Ectodermal cell (in vitro differentiated cells): Measurements from ENCODE around the gene SFMBT1.

Experiments used
- H3K27ac ChIP-seq: 2 replicates; pipeline ENCODE4 v1.7.0; 2013; ENCODE audit warnings: mild to moderate bottlenecking, low read depth, low read length; ENCODE audit not compliant: insufficient read depth, poor library complexity, severe bottlenecking
- H3K27me3 ChIP-seq: 2 replicates; pipeline ENCODE4 v1.7.0; 2013; ENCODE audit warnings: mild to moderate bottlenecking, low read length; ENCODE audit not compliant: insufficient read depth, control insufficient read depth, poor library complexity, severe bottlenecking
- H3K36me3 ChIP-seq: one replicate; pipeline ENCODE4 v1.7.0; 2013; ENCODE audit warnings: low read length; ENCODE audit not compliant: control insufficient read depth, insufficient read depth
- H3K4me1 ChIP-seq: one replicate; pipeline ENCODE4 v1.7.0; 2013; ENCODE audit warnings: low read length; ENCODE audit not compliant: control insufficient read depth, insufficient read depth
- H3K4me3 ChIP-seq: 2 replicates; pipeline ENCODE4 v1.7.0; 2013; ENCODE audit warnings: low read depth, low read length, control low read depth; ENCODE audit not compliant: insufficient read depth
- H3K9me3 ChIP-seq: 2 replicates; pipeline ENCODE4 v1.7.0; 2013; ENCODE audit warnings: mild to moderate bottlenecking, low read length, moderate library complexity; ENCODE audit not compliant: control insufficient read depth
- WGBS, 2 experiments: methylation state at CpG; one replicate each; pipeline ENCODE4 v1.1.7; 2013; ENCODE audit warnings: missing lambda C conversion rate in 2 of 2; 5-methylcytosine and 5-hydroxymethylcytosine counted together

SFMBT1 gene

GRCh38 chr3:52925405-52926313, 120.2 kb downstream of the SFMBT1 start:
- Histone ChIP-seq H3K4me3 (no peak overlapping the region), H3K36me3 (no peaks in the 10 kb centered on the region), H3K4me1 (no peaks in the 10 kb centered on the region), H3K27ac (no peak overlapping the region), H3K27me3 (no peaks in the 10 kb centered on the region), H3K9me3 (no peaks in the 10 kb centered on the region)
- WGBS, 2 experiments: 92 to 94% methylated on average over 4 to 5 of the region's 6 CpGs

DNA sequence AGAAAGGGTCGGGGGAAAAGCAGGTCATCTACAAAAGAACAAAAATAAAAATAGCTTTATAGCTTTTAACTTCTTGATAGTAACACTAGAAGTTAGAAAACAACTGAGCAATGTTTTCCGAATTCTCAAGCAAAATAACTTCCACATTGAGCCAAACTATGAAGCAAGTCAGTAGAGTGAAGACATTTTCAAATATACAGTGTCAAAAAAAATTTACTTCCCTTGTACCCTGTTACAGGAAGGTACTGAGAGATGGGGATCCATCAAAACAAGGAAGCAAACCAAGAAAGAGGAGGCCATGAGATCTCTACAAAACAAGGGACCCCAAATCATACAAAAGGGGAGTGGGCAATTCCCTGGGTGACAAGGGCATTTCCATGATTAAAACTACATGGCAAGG, 121.9 kb downstream of the SFMBT1 start:
- H3K9me3 ChIP-seq: no peaks in the 10 kb centered on the region
- no peak overlapping the region for H3K27ac ChIP-seq
- H3K36me3 ChIP-seq: no peaks in the 10 kb centered on the region
- no peak overlapping the region for H3K4me3 ChIP-seq
- WGBS, 2 experiments: 86 to 89% methylated on average over 1 to 2 of the region's 2 CpGs
- H3K4me1 ChIP-seq: no peaks in the 10 kb centered on the region
- H3K27me3 ChIP-seq: no peaks in the 10 kb centered on the region

DNA sequence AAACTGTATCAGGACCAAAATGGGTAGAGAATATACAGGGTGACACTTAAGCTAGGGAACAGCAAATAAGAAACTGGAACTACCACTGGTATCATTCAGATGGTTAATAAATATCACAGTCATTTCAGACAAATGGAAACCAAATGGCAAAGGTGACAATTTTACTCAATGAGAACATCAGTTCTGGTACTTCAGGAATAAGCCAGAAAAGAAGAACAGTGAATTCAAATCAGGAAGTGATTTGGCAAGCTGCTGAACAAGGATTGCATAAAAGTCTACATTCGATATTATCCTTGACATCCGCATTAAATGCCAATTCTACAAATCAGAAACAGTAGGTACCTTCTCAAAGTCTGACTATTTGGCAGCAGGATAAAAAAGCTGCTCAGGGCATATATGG, 125.0 kb downstream of the SFMBT1 start:
- WGBS, 2 experiments: 92 to 100% methylated on average over 2 of the region's 2 CpGs
- Histone ChIP-seq H3K4me3 (no peak overlapping the region), H3K36me3 (no peaks in the 10 kb centered on the region), H3K27me3 (no peaks in the 10 kb centered on the region), H3K9me3 (no peaks in the 10 kb centered on the region), H3K27ac (no peak overlapping the region), H3K4me1 (no peaks in the 10 kb centered on the region)

- WGBS, 2 experiments: 89 to 98% methylated on average over 3 of the region's 3 CpGs
These were observed 128.8 kb downstream of the SFMBT1 start for GRCh38 chr3:52917044-52917443.

GRCh38 chr3:52915294-52915693, 130.6 kb downstream of the SFMBT1 start:
- H3K27ac ChIP-seq: no peak overlapping the region
- H3K36me3 ChIP-seq: peaks cover 4% of the 10 kb centered on the region
- H3K27me3 ChIP-seq: no peaks in the 10 kb centered on the region
- WGBS, 2 experiments: 94 to 96% methylated on average over 6 of the region's 6 CpGs
- H3K4me1 ChIP-seq: no peaks in the 10 kb centered on the region
- no peaks in the 10 kb centered on the region for H3K9me3 ChIP-seq
- H3K4me3 ChIP-seq: no peak overlapping the region

More at GRCh38 chr3:52917044-52917443, 128.8 kb downstream of the SFMBT1 start:
- peaks cover 4% of the 10 kb centered on the region for H3K36me3 ChIP-seq
- H3K4me1 ChIP-seq: no peaks in the 10 kb centered on the region
- H3K4me3 ChIP-seq: no peak overlapping the region
- H3K27ac ChIP-seq: no peak overlapping the region
- H3K9me3 ChIP-seq: no peaks in the 10 kb centered on the region
- no peaks in the 10 kb centered on the region for H3K27me3 ChIP-seq

DNA sequence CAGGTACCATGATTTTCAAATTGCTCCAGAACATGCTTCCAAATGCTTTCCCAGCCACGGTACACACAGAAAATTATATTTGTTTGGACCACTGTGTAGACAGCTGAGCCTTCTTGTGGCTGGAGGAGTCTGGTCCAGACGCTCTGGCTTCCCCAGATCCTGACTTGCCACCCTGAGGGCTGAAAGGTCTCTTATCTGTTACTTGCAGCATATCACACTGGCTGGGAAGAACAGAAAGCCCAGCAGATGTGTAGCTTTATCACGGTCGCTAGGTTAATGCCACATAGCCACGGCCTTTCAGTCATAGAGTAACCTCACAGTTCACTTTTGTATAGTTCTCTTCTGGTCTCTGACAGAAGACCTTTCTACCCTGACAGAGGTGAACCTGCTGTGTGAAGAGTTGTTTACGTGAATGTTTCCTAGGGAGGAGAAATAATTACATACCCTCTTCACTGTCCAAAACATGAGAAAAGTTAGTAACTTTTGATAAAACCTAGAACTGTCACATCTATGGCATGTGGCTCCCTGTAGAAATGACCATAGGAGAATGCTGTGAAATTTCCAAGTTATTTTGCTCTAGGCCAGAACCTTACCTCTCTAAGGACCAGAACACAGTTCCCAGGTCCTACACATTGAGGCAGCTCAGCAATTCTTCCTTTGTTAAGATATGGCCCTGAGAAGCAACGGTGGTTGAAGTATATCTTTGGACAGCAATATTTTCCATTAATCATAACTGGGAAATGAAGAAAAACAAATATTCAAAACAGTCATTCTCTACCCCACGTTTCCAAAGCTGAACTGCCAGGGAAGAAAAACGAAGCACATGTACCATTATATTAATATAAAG, 132.8 kb downstream of the SFMBT1 start:
- no peaks in the 10 kb centered on the region for H3K4me1 ChIP-seq
- no peak overlapping the region for H3K27ac ChIP-seq
- no peaks in the 10 kb centered on the region for H3K27me3 ChIP-seq
- no peaks in the 10 kb centered on the region for H3K9me3 ChIP-seq
- H3K36me3 ChIP-seq: peaks cover 4% of the 10 kb centered on the region
- H3K4me3 ChIP-seq: no peak overlapping the region
- 95% methylated on average over 6 to 9 of the region's 9 CpGs for WGBS, 2 experiments

- Histone ChIP-seq H3K9me3 (no peaks in the 10 kb centered on the region), H3K4me1 (no peaks in the 10 kb centered on the region), H3K27me3 (no peaks in the 10 kb centered on the region), H3K4me3 (no peak overlapping the region), H3K27ac (no peak overlapping the region), H3K36me3 (peaks cover 4% of the 10 kb centered on the region)
- 94 to 95% methylated on average over 6 of the region's 6 CpGs for WGBS, 2 experiments
These were observed 135.1 kb downstream of the SFMBT1 start for GRCh38 chr3:52910823-52911222.

DNA sequence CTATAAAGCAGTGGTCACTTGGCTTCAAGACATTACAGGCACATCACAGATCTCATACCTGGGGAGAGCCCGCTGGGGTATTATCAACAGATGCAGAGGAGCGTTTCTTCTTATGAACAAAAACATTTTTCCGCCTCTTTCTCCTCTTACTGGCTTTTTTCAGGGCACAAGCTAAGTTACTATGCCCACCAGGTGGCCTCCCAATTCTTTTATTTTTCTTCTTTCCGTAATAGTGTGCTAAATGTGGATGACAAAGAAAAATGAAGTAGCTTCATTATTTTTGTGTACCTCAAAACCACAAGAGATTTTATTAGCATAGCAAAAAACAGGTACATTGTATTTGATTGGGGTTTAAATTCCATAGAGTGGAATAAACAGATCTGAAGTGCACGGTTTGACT, 138.4 kb downstream of the SFMBT1 start:
- 96% methylated on average over 4 to 5 of the region's 5 CpGs for WGBS, 2 experiments
- Histone ChIP-seq H3K36me3 (no peaks in the 10 kb centered on the region), H3K4me3 (no peak overlapping the region), H3K4me1 (no peaks in the 10 kb centered on the region), H3K27ac (no peak overlapping the region), H3K9me3 (no peaks in the 10 kb centered on the region), H3K27me3 (no peaks in the 10 kb centered on the region)

GRCh38 chr3:52904552-52904951, 141.3 kb downstream of the SFMBT1 start:
- H3K4me3 ChIP-seq: no peak overlapping the region
- no peaks in the 10 kb centered on the region for H3K4me1 ChIP-seq

GRCh38 chr3:52904000-52904399, 141.9 kb downstream of the SFMBT1 start:
- Histone ChIP-seq H3K36me3 (no peaks in the 10 kb centered on the region), H3K27ac (no peak overlapping the region), H3K27me3 (no peaks in the 10 kb centered on the region), H3K9me3 (no peaks in the 10 kb centered on the region), H3K4me1 (no peaks in the 10 kb centered on the region), H3K4me3 (no peak overlapping the region)
- 94 to 99% methylated on average over 3 of the region's 3 CpGs for WGBS, 2 experiments

More at GRCh38 chr3:52904552-52904951, 141.3 kb downstream of the SFMBT1 start:
- Histone ChIP-seq H3K36me3 (no peaks in the 10 kb centered on the region), H3K27ac (no peak overlapping the region), H3K9me3 (no peaks in the 10 kb centered on the region), H3K27me3 (no peaks in the 10 kb centered on the region)
- 90 to 92% methylated on average over 1 of the region's 1 CpG for WGBS, 2 experiments
